ENCODE measurements around the gene CALN1.
"Not testable (repeated sequence)": the region's sequence is repeated elsewhere in the genome, so short reads cannot be mapped to it uniquely, and the experiment has no call there.

CALN1 gene

DNA sequence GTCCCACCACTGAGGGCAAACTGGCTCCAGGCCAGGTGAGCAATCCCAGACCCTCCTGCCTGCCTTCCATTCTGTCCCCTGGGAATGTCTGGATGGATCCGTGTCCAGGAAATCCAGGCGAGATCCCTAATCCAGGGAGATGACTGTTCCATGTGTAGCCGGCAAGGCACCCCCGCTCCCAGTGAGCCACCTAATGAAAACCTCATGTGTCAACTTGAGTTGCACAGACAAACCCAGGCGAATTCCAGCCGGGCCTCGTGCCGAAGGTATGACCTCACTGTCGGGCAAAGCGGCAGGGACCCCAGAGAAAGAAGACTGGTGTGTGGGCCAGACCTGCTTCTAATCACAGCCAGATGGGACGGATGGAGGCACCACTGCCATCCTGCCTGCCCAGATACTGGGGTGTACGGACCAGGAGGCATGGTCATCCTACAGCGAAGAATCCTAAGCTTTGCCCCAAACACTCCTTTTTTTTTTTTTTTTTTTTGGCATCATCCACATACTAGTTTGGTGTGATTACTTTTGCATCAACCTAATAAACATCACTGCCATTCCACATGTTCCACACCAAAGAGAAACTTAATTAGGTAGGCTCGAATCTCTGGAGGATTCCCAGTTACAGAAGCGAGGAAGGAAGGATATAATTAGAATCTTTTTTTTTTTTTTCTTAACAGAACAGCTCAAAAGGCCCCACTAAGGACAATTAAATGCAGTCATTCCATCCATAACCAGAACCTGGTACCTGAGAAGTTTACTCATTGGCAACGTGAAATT, 313.1 kb downstream of the CALN1 start:
- DNase-seq (ENCODE audit: low read depth in 3 of 3): no peak

DNA sequence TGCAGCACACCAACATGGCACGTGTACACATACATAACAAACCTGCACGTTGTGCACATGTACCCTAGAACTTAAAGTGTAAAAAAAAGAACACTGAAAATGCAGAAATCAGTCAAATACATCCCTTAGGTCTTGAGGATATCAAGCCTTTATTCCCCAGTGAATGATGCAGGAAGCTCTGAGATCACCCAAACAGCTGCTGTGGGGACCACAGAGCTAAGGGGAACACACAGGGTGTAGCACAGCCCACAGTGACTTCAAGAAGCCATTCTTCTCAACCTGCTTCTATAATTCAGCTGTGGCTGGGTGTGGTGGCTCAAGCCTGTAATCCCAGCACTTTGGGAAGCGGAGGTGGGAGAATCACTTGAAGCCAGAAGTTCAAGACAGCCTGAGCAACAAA, 314.9 kb downstream of the CALN1 start:
- no peak for DNase-seq (ENCODE audit: low read depth in 3 of 3)

DNA sequence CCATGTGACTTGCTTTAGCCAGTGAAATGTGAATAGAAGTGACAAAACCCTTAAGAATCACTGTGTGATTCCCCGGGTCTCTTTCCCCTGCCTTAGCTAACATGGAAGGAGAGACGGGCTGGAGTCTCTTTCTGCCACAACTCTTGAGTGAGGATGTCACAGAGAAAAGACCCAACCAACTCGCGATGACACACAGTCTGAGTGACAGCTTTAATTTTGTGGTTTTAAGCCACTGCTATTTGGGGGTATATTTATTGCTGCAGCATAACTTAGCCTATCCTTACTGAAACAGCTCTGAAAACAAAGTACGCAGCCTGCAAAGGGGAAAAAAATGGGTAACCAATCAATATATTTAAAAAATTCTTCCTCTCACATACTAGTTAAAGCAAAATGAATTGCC, 319.4 kb downstream of the CALN1 start:
- no peak for DNase-seq (ENCODE audit: low read depth in 3 of 3)

DNA sequence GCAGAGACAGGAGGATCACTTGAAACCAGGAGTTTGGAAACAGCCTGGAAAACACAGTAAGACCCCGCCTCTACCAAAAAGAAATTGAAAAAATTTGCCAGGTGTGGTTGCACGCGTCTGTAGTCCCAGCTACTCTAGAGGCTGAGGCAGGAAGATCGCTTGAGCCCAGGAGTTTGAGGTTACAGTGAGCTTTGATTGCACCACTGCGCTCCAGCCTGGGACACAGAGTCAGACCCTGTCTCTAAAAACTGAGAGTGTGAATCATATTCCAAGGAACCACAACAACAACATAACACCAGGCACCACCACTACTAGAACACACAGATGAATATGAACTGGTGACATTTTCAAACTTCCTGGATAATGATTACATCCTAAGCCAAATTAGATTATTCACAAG, 324.2 kb downstream of the CALN1 start:
- no peak for DNase-seq (ENCODE audit: low read depth in 3 of 3)

DNA sequence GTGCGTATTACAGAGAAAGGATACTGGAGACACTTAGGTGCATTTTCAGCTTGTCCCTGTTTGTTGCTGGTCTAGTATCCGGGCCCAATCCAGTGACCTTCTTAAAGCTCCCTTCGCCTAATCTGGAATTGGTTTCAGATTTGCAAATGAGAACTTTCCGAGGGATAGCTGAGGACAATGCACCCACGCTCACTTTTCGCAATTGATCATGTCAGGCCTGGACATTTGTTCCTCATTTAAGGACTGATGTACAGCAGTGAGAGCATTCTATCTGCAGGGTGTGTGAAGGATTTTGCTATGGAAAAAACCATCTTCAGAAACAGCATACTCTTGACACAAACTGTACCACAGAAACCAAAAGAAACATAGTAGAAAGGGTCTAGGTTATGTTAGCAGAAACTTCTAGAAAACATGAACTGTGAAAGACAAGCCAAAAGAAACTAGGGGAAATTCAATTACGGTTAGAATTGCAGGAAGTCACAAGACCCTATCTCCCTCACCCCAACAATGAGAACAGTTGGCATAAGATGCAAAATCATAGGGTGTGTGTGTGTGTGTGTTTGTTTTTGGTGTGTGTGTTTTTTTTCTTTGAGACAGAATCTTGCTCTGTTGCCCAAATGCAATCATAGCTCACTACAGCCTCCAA, 331.1 kb downstream of the CALN1 start:
- no peak for DNase-seq (ENCODE audit: low read depth in 3 of 3)

DNA sequence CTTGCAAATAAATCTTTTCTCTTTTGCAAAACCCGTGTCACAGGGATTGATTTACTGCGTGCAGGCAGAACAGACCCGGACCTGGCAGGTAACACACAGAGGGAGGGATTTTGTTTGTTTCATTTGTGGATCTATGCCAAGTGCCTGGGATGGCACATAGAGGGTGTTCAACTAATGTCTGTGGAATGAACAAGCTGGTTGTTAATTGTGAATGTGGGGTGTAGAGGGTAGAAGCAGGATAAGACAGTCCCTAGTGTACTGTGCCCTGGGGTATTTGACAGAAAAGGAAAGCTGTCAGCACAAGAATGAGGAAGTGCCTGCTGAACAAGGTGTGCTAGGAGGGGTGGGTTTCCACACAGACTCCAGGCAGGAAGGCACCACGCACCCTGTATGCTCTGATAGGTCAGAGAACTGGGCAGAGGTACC, 331.8 kb downstream of the CALN1 start:
- no peak for DNase-seq (ENCODE audit: low read depth in 3 of 3)

DNA sequence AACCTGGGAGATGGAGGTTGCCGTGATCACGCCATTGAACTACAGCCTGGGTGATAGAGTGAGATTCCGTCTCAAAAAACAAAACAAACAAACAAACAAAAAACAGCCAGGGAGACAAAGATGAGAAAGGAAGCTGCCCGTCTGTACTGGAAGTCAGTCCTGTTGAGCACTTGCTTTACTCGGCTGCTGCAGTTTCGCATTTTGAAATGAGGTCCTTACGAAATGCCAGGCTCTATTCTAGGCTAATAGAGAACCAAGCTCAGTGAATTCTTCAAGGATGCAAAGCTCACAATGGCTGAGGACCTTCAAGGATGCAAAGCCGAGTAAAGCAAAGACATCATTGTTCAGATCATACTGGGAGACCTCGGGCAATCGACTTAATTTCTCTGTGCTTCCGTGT, 333.3 kb downstream of the CALN1 start:
- DNase-seq (ENCODE audit: low read depth in 3 of 3): no peak

DNA sequence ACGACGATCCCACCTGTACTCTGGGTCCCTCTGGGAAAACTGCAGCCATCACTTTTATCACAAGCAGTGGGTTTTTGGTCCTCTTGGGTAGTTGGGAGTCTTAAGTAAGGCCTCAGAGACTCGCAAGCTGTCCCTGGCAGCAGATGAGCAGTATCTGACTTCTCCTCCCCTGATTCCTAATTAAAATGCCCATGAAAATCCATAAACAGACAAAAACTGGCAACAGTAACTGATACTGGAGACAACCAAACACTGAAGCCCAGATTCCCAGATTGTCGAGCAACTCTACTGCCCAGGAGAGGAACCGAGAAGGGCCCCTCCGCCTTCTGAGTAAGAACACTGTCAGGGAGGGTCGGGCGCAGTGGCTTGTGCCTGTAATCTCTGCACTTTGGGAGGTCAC, 333.8 kb downstream of the CALN1 start:
- DNase-seq (ENCODE audit: low read depth in 3 of 3): no peak

DNA sequence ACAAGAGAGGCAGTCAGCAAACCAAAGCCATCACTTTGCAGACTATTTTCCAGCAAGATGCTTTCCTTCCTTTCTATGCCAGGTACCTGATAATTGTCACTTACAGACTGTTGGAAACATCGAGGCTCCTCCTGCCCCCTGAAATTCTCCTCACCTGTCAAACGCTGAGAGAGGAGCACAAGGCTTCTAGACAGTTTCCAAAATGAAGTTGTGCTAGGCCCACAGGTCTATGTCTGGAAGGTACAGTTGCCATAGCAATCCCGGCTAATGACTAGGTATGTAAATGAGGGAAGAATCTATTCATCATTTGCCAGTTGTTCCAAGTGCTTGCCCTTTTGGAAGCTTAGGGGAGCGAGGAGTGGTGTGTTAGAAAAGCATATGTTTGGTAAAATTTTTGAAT, 334.4 kb downstream of the CALN1 start:
- no peak for DNase-seq (ENCODE audit: low read depth in 3 of 3)

DNA sequence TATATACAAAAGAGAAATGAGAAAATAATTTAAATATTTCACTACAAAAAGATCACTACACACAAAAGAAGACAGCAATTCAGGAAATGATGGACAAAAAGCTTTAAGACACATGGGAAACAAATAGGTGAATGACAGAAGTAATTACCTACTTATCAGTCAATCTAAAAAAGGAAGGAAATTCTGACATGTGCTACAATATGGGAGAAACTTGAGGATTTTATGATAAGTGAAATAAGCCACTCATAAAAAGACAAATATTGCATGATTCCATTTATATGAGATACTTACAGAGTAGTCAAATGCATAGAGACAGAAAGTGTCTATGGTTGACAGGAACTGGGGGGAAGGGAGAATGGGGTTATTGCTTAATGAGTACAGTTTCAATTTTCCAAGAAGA, 339.2 kb downstream of the CALN1 start:
- DNase-seq (ENCODE audit: low read depth in 3 of 3): no peak

DNA sequence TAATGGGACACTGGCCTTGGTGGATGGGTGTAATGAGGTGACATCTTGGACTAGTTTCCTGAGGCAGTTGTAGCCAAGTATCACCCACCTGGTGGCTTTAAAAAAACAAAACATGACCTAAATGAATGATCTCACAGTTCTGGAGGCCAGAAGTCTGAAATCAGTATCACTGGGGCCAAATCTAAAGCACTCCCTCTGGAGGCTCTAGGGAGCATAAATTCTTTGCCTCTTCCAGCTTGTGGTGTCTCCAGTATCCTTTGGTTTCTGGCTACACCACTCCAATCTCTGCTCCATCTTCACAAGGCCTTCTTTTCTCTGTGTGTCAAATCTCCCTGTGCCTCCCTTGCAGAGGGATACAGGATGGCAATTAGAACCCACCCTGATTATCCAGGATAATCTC, 342.9 kb downstream of the CALN1 start:
- DNase-seq (ENCODE audit: low read depth in 3 of 3): no peak

DNA sequence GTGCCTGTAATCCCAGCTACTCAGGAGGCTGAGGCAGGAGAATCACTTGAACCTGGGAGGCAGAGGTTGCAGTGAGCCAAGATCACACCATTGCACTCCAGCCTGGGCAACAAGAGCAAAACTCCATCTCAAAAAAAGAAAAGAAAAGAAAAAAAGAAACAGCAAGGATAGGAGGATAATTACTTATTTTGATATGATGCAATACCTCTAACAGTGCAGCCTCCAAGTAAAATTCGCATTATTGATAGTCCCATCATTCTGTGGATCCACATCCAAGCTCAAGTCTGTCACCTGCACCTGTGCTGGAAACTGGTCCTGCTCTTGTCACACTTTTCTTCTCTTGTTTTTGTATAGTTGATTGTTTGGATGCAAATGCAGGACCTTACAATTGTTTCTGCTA, 346.4 kb downstream of the CALN1 start:
- not testable (repeated sequence) for DNase-seq (ENCODE audit: low read depth in 3 of 3)

DNA sequence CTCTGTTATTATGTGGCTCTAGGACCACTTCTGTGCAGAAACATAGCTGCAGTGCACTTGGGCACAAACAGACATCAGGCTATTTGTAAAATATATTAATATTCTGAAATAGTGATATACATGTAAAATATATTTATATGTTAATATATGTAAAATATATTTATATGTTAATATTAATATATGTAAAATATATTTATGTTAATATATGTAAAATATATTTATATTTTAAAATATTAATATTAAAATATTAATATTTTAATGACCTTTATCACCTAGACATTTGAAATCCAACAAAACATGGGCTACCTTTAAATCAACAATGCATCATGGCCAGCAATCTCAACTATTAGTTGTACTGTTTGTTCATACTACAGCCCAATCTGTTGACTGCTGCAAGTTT, 347.2 kb downstream of the CALN1 start:
- no peak for DNase-seq (ENCODE audit: low read depth in 3 of 3)

DNA sequence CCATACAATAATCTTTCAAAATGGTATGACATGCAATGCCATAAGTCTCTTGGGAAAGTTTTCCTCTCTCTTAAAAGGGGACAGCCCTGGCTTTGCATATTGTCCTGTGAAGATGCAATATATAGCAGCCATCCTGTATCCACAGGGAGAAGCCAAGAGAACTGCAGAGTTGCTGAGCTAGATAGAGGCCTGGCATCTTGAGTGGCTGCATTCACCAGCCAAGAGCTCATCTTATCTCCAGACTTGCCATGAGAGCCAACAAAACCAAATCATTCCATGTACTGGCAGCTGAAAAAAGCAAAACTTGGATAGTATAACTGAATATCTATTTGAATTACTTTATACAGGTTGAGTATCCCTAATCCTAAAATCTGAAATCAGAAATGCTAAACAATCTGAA, 348.8 kb downstream of the CALN1 start:
- no peak for DNase-seq (ENCODE audit: low read depth in 3 of 3)

DNA sequence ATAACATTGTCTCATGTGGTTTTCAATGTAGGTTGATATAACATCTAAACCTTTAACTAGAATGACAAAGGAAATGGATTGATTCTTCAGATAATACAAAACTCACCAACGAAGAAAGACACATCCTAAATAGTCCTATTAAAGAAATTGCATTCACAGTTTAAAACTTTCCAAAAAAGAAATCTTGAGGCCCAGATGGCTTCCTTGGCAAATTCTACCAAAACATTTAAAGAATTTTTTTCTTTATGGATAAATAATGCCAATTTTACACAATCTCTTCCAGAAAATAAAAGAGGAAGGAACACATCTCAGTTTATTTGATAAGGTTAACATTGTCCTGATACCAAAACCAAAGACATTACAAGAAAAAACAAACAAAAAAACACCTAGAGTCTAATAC, 349.5 kb downstream of the CALN1 start:
- DNase-seq (ENCODE audit: low read depth in 3 of 3): no peak

DNA sequence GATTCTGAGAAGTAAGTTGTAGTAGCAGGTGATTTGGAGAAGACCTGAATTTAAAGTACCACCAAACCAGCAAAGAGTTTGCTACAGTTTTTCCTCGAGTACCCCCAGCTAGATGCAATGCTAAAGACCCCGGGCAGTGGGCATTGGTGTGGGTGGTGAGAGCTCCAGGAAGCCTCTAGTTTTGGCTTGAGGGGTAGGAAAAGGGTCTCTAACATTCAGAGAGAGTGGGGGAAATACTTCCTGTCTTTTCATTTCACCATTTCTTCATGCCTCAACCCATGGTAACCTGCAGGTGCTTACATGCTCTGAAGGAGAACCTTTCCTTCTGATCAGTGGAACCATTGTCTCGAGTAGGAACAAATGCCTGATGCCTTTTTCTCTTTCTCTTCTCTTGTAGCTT, 352.2 kb downstream of the CALN1 start:
- DNase-seq (ENCODE audit: low read depth in 3 of 3): no peak

DNA sequence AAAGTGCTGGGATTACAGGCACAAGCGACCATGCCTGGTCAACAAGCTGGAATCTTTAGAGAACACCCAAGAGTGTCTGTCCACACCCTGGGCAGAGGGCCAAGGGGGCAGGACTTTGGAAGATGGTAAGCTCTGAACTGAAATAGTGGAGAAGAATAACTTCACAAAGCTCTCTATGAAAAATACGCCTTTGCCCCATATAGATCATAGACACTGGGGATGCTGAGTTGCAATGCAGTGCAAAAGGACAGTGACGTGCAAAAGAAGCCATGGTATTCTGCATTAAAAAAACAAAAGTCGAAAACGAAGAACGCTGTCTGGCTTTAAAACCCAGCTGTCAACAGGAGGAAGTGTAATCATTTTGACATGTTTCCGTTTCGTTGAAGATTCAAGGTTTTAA, 353.6 kb downstream of the CALN1 start:
- DNase-seq (ENCODE audit: low read depth in 3 of 3): no peak

DNA sequence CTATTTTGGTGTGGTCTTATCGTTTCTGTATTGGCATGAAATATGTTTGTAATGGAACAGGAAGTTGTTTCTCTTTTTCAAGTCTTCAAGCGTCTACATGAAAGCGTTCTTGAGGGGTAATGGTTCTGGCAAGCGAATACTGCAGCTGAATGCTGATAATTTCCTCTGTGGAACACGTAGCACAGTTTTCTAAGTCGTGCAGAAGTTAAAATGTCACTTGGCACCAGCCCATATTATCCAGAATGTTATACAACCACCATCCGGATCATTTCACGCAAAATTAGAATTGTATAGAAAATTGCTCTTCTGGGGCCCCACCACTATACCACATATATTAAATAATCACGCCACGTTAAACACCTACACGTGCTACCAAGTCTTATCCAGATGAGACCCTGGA, 354.3 kb downstream of the CALN1 start:
- no peak for DNase-seq (ENCODE audit: low read depth in 3 of 3)

DNA sequence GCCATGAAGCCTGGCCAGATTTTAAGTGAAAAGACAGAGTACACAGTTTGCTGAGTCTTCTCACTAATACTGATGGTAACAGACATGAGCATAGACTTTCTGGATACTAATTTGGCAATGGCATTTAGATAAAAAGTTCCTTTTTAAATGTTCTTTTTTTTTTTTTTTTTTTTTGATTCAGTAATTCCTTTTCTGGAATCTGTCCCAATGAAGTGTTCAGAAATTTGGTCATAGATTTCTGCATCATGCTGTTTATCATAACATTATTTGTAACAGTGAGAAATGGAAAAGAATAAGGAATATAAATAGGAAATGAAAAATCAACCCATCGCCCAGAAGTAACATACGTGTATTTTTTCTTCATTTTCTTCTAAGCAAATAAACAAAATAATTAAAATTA, 354.9 kb downstream of the CALN1 start:
- DNase-seq (ENCODE audit: low read depth in 3 of 3): no peak

DNA sequence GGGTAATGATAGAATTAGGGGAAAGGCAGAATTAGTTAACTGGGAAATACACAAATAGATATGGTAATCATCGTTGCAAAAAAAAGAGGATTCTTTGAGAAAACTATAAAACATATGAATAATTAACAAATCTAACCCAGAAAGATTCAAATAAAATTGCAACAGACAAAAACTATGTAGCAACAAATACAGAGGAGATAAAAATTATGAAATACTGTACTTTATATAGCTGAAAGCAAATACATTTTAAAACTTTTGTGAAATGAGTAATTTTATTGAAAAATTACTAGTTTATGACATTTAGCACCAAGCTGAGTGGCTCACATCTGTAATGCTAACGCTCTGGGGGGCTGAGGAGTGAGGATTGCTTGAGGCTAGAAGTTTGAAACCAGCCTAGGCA, 356.7 kb downstream of the CALN1 start:
- DNase-seq (ENCODE audit: low read depth in 3 of 3): no peak

DNA sequence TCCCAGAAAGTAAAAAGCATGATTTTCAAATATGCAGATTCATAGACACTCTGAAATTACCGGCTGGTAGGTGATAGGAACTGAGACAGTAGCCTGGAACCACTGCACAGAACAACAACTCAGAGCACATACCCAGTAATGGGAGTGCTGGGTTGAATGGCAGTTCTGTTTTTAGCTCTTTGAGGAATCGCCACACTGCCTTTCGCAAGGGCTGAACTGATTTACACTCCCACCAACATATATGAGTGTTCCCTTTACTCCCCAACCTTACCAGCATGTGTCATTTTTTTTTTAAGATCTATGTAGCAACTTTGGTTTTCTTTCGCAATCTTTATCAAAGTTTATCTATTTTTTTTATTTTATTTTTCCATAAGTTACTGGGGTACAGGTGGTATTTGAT, 358.8 kb downstream of the CALN1 start:
- no peak for DNase-seq (ENCODE audit: low read depth in 3 of 3)

DNA sequence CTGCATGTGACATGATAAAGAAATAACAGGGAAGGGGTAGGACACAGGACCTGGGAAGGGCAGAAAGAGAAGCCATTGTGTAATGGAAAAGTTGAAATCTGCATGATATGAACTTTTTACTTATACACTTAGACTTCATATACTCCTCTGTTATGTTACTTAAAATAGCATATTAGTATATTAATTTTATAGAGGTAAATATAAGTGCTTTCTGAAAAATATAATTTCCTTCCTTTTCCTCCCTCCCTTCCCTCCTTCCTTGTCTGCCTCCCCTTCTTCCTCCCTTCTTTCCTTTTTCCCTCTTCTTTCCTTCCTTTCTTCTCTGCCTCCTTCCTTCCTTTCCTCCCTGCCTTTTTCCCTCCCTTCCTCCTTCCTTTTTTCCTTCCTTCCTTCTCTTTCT, 363.7 kb downstream of the CALN1 start:
- no peak for DNase-seq (ENCODE audit: low read depth in 3 of 3)

DNA sequence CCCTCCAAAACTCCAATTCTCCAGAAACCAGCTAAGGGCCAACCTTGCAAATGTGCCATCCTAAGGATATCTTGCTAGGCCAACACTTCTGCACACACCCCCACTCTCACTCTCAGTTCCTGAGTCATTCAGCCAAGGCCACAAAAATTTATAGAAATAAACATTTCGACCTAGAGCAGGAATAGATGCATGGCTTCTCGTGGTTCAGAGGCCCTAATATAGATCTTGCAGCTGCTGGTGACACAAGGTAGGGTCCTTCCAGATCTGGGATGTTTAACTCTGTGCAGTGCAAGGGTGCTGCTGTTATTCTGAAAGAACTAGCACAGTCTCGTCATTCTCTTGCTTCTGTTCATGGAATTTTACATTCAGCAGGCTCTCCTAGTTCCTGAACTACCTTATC, 369.3 kb downstream of the CALN1 start:
- DNase-seq (ENCODE audit: low read depth in 3 of 3): no peak

DNA sequence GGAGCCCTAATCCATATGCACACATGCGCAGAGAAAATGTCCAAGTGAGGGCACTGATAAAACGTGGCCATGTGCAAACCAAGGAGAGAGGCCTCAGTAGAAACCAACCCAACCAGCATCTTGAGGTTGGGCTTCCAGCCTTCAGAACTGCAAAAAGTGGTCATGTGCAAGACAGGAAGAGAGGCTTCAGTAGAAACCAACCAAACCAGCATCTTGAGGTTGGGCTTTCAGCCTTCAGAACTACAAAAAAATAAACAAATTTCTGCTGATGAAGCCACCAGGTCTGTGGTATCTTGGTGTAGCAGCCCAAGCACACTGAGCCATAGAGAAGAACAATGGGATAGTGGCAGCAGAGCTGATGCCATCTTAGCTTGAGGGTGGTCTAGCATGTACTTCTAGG, 371.5 kb downstream of the CALN1 start:
- DNase-seq (ENCODE audit: low read depth in 3 of 3): no peak
